HepG2 (cell line): ENCODE data around the gene CYP2A6. TPM values are rescaled to one million over a fixed set of nuclear protein-coding genes. Genes with fewer than 3 reads are reported as not detected.

Source experiments
- ATF7-NPFF ChIP-seq: sonication (generic); formaldehyde crosslinking; IDR thresholded peaks from 2 replicates; pipeline ENCODE4 v1.8.1; 2023; ENCODE audit warnings: mild to moderate bottlenecking, low read depth, missing genetic modification reagents, moderate library complexity
- ATRX ChIP-seq: sonication (generic); formaldehyde crosslinking; IDR thresholded peaks from 2 replicates; pipeline ENCODE4 v1.4.0; 2020; ENCODE audit warnings: missing genetic modification reagents, borderline replicate concordance
- CEBPG ChIP-seq: IDR thresholded peaks from 2 replicates; pipeline ENCODE4 v1.6.1; 2016
- CERS6 ChIP-seq: sonication (generic); formaldehyde crosslinking; IDR thresholded peaks from 2 replicates; pipeline ENCODE4 v1.5.0; 2020; ENCODE audit warnings: missing genetic modification reagents
- E2F1 ChIP-seq: sonication (generic); formaldehyde crosslinking; IDR thresholded peaks from 2 replicates; pipeline ENCODE4 v1.5.0; 2020; ENCODE audit warnings: missing genetic modification reagents
- HNF4G ChIP-seq, 2 experiments: sonication (generic) in 1 of 2; formaldehyde crosslinking in 1 of 2; IDR thresholded peaks; 2 replicates each; pipeline versions ENCODE4 v1.4.0 to v1.6.1; 2011 to 2020; ENCODE audit warnings: borderline replicate concordance in 2 of 2, low read depth in 2 of 2, mild to moderate bottlenecking in 2 of 2, low read length in 1 of 2, missing genetic modification reagents in 1 of 2, moderate library complexity in 1 of 2
- IKZF1 ChIP-seq: fragments of 450-650 bp; IDR thresholded peaks from 2 replicates; pipeline ENCODE4 v1.7.1; 2016
- MXD1 ChIP-seq: sonication (generic); formaldehyde crosslinking; IDR thresholded peaks from 2 replicates; pipeline ENCODE4 v1.4.0; 2020; ENCODE audit warnings: mild to moderate bottlenecking, missing genetic modification reagents
- NFIB ChIP-seq: sonication (generic); formaldehyde crosslinking; IDR thresholded peaks from 2 replicates; pipeline ENCODE4 v1.9.0; 2021; ENCODE audit warnings: missing genetic modification reagents, mild to moderate bottlenecking, borderline replicate concordance
- RFX3 ChIP-seq: IDR thresholded peaks from 2 replicates; pipeline ENCODE4 v1.6.1; 2016; ENCODE audit warnings: missing biosample characterization, missing genetic modification reagents
- SNRNP70 ChIP-seq: fragments of 200-400 bp; formaldehyde crosslinking; IDR thresholded peaks from 2 replicates; pipeline ENCODE4 v1.6.1; 2017; ENCODE audit warnings: mild to moderate bottlenecking, low read depth, low read length, moderate library complexity
- SOX6 ChIP-seq, 2 experiments: fragments of 450-650 bp in 1 of 2; sonication (generic) in 1 of 2; formaldehyde crosslinking in 1 of 2; IDR thresholded peaks; 2 replicates each; pipeline versions ENCODE4 v1.4.0 to v1.6.1; 2017 to 2020; ENCODE audit warnings: antibody characterized with exemption in 1 of 2, mild to moderate bottlenecking in 1 of 2, missing genetic modification reagents in 1 of 2
- SYNCRIP ChIP-seq: fragments of 200-400 bp; formaldehyde crosslinking; IDR thresholded peaks from 2 replicates; pipeline ENCODE4 v1.6.1; 2018; ENCODE audit warnings: mild to moderate bottlenecking, low read depth, low read length; ENCODE audit not compliant: insufficient read depth
- TARDBP ChIP-seq: sonication (generic); formaldehyde crosslinking; IDR thresholded peaks from 2 replicates; pipeline ENCODE4 v1.8.0; 2022; ENCODE audit warnings: mild to moderate bottlenecking, missing genetic modification reagents
- TRIM22 ChIP-seq: fragments of 450-650 bp; IDR thresholded peaks from 2 replicates; pipeline ENCODE4 v1.6.1; 2017
- ZKSCAN1 ChIP-seq: fragments of 150-350 bp; IDR thresholded peaks from 2 replicates; pipeline ENCODE4 v1.6.1; 2014; ENCODE audit warnings: low read length
- ZNF124 ChIP-seq: sonication (generic); formaldehyde crosslinking; IDR thresholded peaks from 2 replicates; pipeline ENCODE4 v1.4.0; 2020; ENCODE audit warnings: missing genetic modification reagents
- ZNF142 ChIP-seq: sonication (generic); formaldehyde crosslinking; IDR thresholded peaks from 2 replicates; pipeline ENCODE4 v1.4.0; 2020; ENCODE audit warnings: missing genetic modification reagents
- ZNF207 ChIP-seq: fragments of 450-650 bp; IDR thresholded peaks from 2 replicates; pipeline ENCODE4 v1.6.1; 2016; ENCODE audit warnings: antibody characterized with exemption, borderline replicate concordance
- ZSCAN12 ChIP-seq: sonication (generic); formaldehyde crosslinking; IDR thresholded peaks from 2 replicates; pipeline ENCODE4 v1.9.0; 2021; ENCODE audit warnings: mild to moderate bottlenecking, missing genetic modification reagents
- polyA plus RNA-seq, 8 experiments: library from polyadenylated mRNA; depleted of rRNA in 3 of 8; stranded (reverse) in 7 of 8; unstranded in 1 of 8; fragments of >200 nt; fragmentation: Illumina TruSeq in 4 of 8; extraction: Trizol in 4 of 8; gene quantifications; 2 replicates each; pipeline versions ENCODE4 v1.2.1 to v1.2.3, GENCODE V29; 2011 to 2016; ENCODE audit warnings: low read depth in 4 of 8, missing spikeins in 1 of 8, mixed read lengths in 1 of 8; ENCODE audit not compliant: insufficient read depth in 1 of 8
- total RNA-seq, 5 experiments: library from RNA; depleted of rRNA; stranded (reverse); fragments of >200 nt; fragmentation: Illumina TruSeq; extraction: Trizol; gene quantifications; 2 replicates each; pipeline ENCODE4 v1.2.3, GENCODE V29; 2016; ENCODE audit warnings: low read depth in 1 of 5

The CYP2A6 gene
- total and polyA plus RNA-seq, 2 of the 13 experiments (the other 11 are each of a cell fraction or from before 2014, with no cell fraction given), result not detected

GRCh38 chr19:40798683-40799557 lies 51.3 kb downstream of the CYP2A6 start, which contains the start of gene EGLN2 (continued):
- no peak for TF ChIP-seq ZSCAN12 (CRISPR knock-in tag)
- no peak for TF ChIP-seq ZNF207
- no peak for TF ChIP-seq NFIB (CRISPR knock-in tag)
- no peak for TF ChIP-seq ATRX (CRISPR knock-in tag)
- TF ChIP-seq HNF4G (IDR thresholded peaks at IDR 0.05; ENCODE audit: borderline replicate concordance, low read depth, low read length), result peak; percentile 2; the same call in 1 of the 2 replicates
- no peak for TF ChIP-seq HNF4G (CRISPR knock-in tag; IDR thresholded peaks at IDR 0.05; ENCODE audit: borderline replicate concordance, low read depth)
- no peak for TF ChIP-seq ZNF142 (CRISPR knock-in tag)
- TF ChIP-seq TRIM22, result no peak
- no peak for TF ChIP-seq ZNF124 (CRISPR knock-in tag)
- TF ChIP-seq RFX3 (CRISPR knock-in tag), result no peak
- TF ChIP-seq SNRNP70, result no peak
- TF ChIP-seq SYNCRIP, result no peak
- no peak for TF ChIP-seq CERS6 (CRISPR knock-in tag)
- TF ChIP-seq ATF7-NPFF (CRISPR knock-in tag), result no peak
- no peak for TF ChIP-seq IKZF1
- TF ChIP-seq SOX6 (IDR thresholded peaks at IDR 0.05), result no peak
- no peak for TF ChIP-seq SOX6 (CRISPR knock-in tag; IDR thresholded peaks at IDR 0.05)
- TF ChIP-seq E2F1, result no peak
- no peak for TF ChIP-seq MXD1 (CRISPR knock-in tag)
- no peak for TF ChIP-seq ZKSCAN1
- no peak for TF ChIP-seq CEBPG (CRISPR knock-in tag)
- TF ChIP-seq TARDBP (CRISPR knock-in tag), result no peak
